ENCODE data around the gene TAF8. TPM values are rescaled to one million over a fixed set of nuclear protein-coding genes. Genes with fewer than 3 reads are reported as not detected.

Gene TAF8
- total and polyA plus RNA-seq, 8 donors = 3.8 to 24.6 (median 12.6) TPM

DNA sequence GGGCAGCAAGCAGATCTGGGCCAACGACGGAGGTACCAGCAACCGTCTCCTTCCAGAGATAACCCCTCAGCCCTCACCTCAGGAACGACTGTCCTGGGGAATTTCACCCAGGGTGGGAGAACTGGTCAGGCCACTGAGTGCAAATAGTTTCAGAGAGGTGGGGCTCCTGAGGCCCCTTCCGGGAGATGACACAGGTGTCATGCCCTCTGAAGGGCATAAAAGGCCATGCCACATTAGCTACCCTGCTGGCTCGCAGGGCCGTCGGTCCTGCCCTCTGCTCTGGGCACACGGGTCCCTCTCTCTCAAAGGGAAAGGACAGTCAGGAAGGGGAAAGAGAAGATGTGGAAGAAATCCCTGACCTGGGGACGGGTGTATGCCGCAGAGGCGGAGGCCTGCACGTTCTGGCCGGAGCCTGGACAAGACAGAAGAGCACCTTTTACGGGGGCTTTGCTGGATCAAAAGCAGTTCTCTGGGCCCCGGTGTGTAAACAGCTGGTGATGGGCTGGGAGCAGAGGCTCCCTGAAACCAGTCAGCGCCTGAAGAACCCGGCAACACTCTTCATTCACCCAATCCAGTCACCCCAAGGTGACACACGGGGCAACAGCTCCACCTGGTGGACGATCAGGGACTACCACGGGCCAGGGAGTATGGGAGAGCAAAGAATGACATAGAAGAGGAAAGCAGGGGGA lies 6.4 kb upstream of the TAF8 start:
- TF ChIP-seq, protein P1, sequence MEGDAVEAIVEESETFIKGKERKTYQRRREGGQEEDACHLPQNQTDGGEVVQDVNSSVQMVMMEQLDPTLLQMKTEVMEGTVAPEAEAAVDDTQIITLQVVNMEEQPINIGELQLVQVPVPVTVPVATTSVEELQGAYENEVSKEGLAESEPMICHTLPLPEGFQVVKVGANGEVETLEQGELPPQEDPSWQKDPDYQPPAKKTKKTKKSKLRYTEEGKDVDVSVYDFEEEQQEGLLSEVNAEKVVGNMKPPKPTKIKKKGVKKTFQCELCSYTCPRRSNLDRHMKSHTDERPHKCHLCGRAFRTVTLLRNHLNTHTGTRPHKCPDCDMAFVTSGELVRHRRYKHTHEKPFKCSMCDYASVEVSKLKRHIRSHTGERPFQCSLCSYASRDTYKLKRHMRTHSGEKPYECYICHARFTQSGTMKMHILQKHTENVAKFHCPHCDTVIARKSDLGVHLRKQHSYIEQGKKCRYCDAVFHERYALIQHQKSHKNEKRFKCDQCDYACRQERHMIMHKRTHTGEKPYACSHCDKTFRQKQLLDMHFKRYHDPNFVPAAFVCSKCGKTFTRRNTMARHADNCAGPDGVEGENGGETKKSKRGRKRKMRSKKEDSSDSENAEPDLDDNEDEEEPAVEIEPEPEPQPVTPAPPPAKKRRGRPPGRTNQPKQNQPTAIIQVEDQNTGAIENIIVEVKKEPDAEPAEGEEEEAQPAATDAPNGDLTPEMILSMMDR (IDR thresholded peaks at IDR 0.05) = peak in 6 of 7 experiments; percentile 86 to 98 (median 96)
- TF ChIP-seq POLR2AphosphoS5 (IDR thresholded peaks at IDR 0.05) = peak; percentile 9 to 88 (median 47)
- TF ChIP-seq EP300 (IDR thresholded peaks at IDR 0.05) = no peak
- DNase-seq = peak; percentile 85 to 95

DNA sequence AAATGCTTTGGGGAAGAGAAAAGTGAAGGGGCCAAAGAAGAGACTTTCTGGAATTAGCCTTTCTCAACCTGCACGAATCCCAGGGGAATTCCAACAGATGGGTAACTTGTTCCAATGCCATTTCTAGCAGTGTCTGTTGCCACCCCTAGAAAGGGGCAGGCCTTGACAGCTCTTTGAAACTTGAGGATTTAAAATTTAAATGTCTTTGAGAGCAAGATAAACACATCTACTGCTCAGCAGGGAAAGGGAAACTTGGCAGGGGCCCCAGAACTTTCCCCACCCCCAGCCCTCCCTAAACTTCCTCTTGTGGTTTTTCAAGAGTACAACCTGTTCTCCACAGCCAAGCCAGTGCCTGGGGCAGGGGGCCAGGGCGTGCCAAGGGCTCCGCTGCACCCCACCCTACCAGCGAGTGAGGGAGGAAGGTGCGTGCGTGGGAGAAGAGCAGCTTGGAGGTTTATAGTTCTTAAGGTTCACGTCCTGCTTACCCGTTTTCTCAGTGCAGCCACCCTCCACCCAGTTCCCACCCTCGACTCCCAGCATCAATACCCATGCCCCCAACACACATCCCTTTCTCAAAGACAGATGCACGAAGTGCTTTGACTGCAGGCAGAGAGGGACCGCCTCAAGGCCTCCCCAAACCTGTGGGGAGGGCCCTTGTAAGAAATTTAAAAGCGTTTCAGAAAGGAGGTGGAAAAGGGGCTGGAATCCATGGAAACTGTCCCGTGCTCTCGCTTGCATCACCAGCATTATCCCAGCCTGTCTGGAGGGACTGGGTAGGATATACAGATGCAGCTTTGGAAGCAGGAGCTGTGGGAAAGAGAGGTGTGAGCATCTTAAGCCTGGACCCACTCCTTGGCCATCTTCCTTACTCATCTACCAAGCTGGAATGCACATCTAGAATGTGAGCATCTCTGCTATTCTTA lies 4.5 kb upstream of the TAF8 start:
- Histone ChIP-seq H3K27me3 (no peaks in the 10 kb centered on the region), H3K4me3 (peak overlapping the region; percentile 71 to 86 (median 84)), H3K4me1 (peaks cover 76 to 88% (median 85%) of the 10 kb centered on the region in 4 donors), H3K36me3 (peaks cover 0 to 22% (median 4%) of the 10 kb centered on the region in 4 donors), H3K9me3 (no peaks in the 10 kb centered on the region), H3K27ac (peak overlapping the region; percentile 85 to 95 (median 92))
- peak; percentile 92 to 98 for DNase-seq
- TF ChIP-seq, protein P1 (IDR thresholded peaks at IDR 0.05) = no peak
- TF ChIP-seq POLR2A (IDR thresholded peaks at IDR 0.05) (peak in 1 of 4 donors; percentile 35), POLR2AphosphoS5 (IDR thresholded peaks at IDR 0.05) (peak; percentile 88 to 95 (median 93)), EP300 (IDR thresholded peaks at IDR 0.05) (no peak)
- whole genome bisulfite sequencing, 5 donors = 0 to 5% (median 3%) methylated on average over 11 to 14 of the region's 14 CpGs
- intact Hi-C loops (cut with DNase I; ENCODE audit: low total_unique reads) = loop anchor here (10.0 kb wide), 2 partner anchors 111 to 261 kb away; partner anchors contain the start of genes PRICKLE4 and TOMM6

More for the DNA sequence above, 6.4 kb upstream of the TAF8 start:
- WGBS, 5 donors = 31 to 35% (median 33%) methylated on average over 20 to 21 of the region's 21 CpGs
- H3K9me3 ChIP-seq = no peaks in the 10 kb centered on the region
- H3K4me1 ChIP-seq = peaks cover 74 to 94% (median 85%) of the 10 kb centered on the region in 4 donors
- no peaks in the 10 kb centered on the region for H3K27me3 ChIP-seq
- peaks cover 0 to 31% (median 7%) of the 10 kb centered on the region in 4 donors for H3K36me3 ChIP-seq
- H3K27ac ChIP-seq = peak overlapping the region; percentile 13 to 95 (median 92)
- H3K4me3 ChIP-seq = peak overlapping the region; percentile 18 to 86 (median 25)
- intact Hi-C loops (cut with DNase I; ENCODE audit: low total_unique reads) = loop anchor here (10.0 kb wide), 2 partner anchors 109 to 259 kb away; partner anchors contain the start of genes PRICKLE4 and TOMM6

DNA sequence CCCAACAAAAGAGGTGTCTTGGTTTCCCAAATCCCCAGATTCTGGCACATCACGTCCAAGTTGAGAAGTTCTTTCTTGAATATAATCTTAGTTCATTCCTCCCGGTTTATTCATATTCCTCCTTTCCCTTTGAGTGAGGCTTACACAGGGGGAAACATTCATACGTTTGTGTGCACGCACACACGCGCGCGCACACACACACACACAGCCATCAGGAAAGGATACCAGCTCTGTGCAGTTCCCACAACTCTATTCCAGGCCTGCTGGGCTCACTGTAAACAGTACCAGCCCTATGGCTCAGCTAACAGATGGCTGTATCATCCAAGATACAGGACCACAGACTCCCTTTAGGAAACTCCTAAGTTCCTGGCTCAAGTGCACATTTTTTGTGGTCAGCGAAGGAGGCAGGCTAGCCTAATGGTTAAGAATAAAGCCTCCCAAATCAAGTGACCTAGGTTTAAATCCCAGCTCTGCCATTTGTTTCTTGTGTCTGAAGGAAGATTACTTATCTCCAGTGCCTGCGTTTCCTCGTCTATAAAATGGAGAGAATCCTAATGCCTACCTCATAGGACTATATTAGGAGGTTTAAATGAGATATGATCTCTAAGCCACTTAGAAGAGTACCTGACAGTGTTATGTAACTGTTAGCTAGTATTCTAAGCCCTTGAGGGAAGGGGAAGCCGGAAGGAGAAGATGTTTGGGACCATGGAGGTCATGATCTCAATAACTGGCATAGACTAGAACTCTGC lies 3.7 kb upstream of the TAF8 start:
- peak overlapping the region; percentile 85 to 95 (median 92) for H3K27ac ChIP-seq
- H3K4me3 ChIP-seq = peak overlapping the region; percentile 71 to 86 (median 84)
- WGBS, 5 donors = 39 to 48% (median 40%) methylated on average over 12 of the region's 12 CpGs
- peak in 1 of 2 donors; percentile 31 for DNase-seq
- no peak for TF ChIP-seq POLR2A (IDR thresholded peaks at IDR 0.05)
- TF ChIP-seq EP300 (IDR thresholded peaks at IDR 0.05) = no peak
- no peak for TF ChIP-seq POLR2AphosphoS5 (IDR thresholded peaks at IDR 0.05)
- TF ChIP-seq, protein P1 (IDR thresholded peaks at IDR 0.05) = no peak
- no peaks in the 10 kb centered on the region for H3K27me3 ChIP-seq
- H3K36me3 ChIP-seq = peaks cover 0 to 22% (median 4%) of the 10 kb centered on the region in 4 donors
- intact Hi-C loops (cut with DNase I; ENCODE audit: low total_unique reads) = loop anchor here (10.0 kb wide), 2 partner anchors 112 to 262 kb away; partner anchors contain the start of genes PRICKLE4 and TOMM6
- H3K4me1 ChIP-seq = peaks cover 76 to 88% (median 85%) of the 10 kb centered on the region in 4 donors
- H3K9me3 ChIP-seq = no peaks in the 10 kb centered on the region

Data from stomach (tissue), 9 donors.